A172 (cell line): ENCODE results near the gene HYCC1. TPM values are rescaled to one million over a fixed set of nuclear protein-coding genes. Genes with fewer than 3 reads are reported as not detected.
"Not testable (repeated sequence)": the region's sequence is repeated elsewhere in the genome, so short reads cannot be mapped to it uniquely, and the experiment has no call there.

Experiments
- DNase-seq: peaks from one replicate; pipeline ENCODE4 v3.0.0-alpha.2; 2015; ENCODE audit warnings: low spot score
- total RNA-seq: library from RNA; depleted of rRNA; stranded (reverse); fragments of >200 nt; shearing (Covaris generic); gene quantifications from 2 replicates; pipeline ENCODE4 v1.2.3, GENCODE V29; 2014; rRNA removed

The HYCC1 gene
- 70.2 and 75.6 TPM in 2 replicates for total RNA-seq

GRCh38 chr7:23013715-23014649 lies at the start of gene HYCC1:
Gene HYCC1 (minus strand): TSS chr7:23014130. CDS start chr7:22991111, 23,019 bp downstream.
- peak; percentile 100 for DNase-seq

GRCh38 chr7:23062452-23062851 lies 48.5 kb upstream of the HYCC1 start:
- peak; percentile 65 for DNase-seq

- DNase-seq = no peak
Measured at GRCh38 chr7:23061327-23061726, 47.4 kb upstream of the HYCC1 start.

GRCh38 chr7:23058408-23059096 lies 44.6 kb upstream of the HYCC1 start:
- no peak for DNase-seq

- DNase-seq = peak; percentile 81
Measured at GRCh38 chr7:23055582-23056178, 41.8 kb upstream of the HYCC1 start.

GRCh38 chr7:23051124-23051485 lies 37.2 kb upstream of the HYCC1 start:
- DNase-seq = peak; percentile 29

GRCh38 chr7:23046336-23046735 lies 32.4 kb upstream of the HYCC1 start:
- not testable (repeated sequence) for DNase-seq

GRCh38 chr7:23045086-23045485 lies 31.2 kb upstream of the HYCC1 start:
- DNase-seq = not testable (repeated sequence)

GRCh38 chr7:23044581-23044980 lies 30.7 kb upstream of the HYCC1 start:
- DNase-seq = no peak

- DNase-seq = peak; percentile 75
Measured at GRCh38 chr7:23043441-23043840, 29.5 kb upstream of the HYCC1 start.

- DNase-seq = not testable (repeated sequence)
Measured at GRCh38 chr7:23039674-23040073, 25.7 kb upstream of the HYCC1 start.

- DNase-seq = not testable (repeated sequence)
Measured at GRCh38 chr7:23035542-23036371, 21.8 kb upstream of the HYCC1 start.

GRCh38 chr7:23027261-23027660 lies 13.3 kb upstream of the HYCC1 start:
- DNase-seq = no peak

GRCh38 chr7:23026164-23026563 lies 12.2 kb upstream of the HYCC1 start:
- DNase-seq = no peak

- DNase-seq = no peak
Measured at GRCh38 chr7:23024454-23024853, 10.5 kb upstream of the HYCC1 start.

GRCh38 chr7:23022851-23023250 lies 8.9 kb upstream of the HYCC1 start:
- no peak for DNase-seq

GRCh38 chr7:23022258-23022769 lies 8.4 kb upstream of the HYCC1 start:
- DNase-seq = peak; percentile 73

GRCh38 chr7:23021596-23021995 lies 7.7 kb upstream of the HYCC1 start:
- DNase-seq = no peak

- peak; percentile 91 for DNase-seq
Measured at GRCh38 chr7:23020742-23021401, 6.9 kb upstream of the HYCC1 start.

GRCh38 chr7:23018750-23019149 lies 4.8 kb upstream of the HYCC1 start:
- DNase-seq = peak; percentile 38

- DNase-seq = no peak
Measured at GRCh38 chr7:23017309-23017708, 3.4 kb upstream of the HYCC1 start.
